IgD-negative memory B cell (primary cell): ENCODE data around the gene BCAR3. TPM values are rescaled to one million over a fixed set of nuclear protein-coding genes. Genes with fewer than 3 reads are reported as not detected.

Source experiments
- H3K27ac Mint-ChIP-seq, 3 donors: one replicate each; pipeline ENCODE4 v1.8.0; 2020 to 2022; ENCODE audit warnings: mild to moderate bottlenecking in 3 of 3, mixed read lengths in 3 of 3, moderate library complexity in 1 of 3
- H3K27me3 Mint-ChIP-seq: one replicate; pipeline ENCODE4 v1.8.0; 2021; ENCODE audit warnings: mixed read lengths
- H3K36me3 Mint-ChIP-seq: one replicate; pipeline ENCODE4 v1.8.0; 2020; ENCODE audit warnings: mild to moderate bottlenecking, mixed read lengths
- H3K4me1 Mint-ChIP-seq, 3 donors: one replicate each; pipeline ENCODE4 v1.8.0; 2020 to 2022; ENCODE audit warnings: mixed read lengths in 3 of 3, mild to moderate bottlenecking in 1 of 3
- H3K4me3 Mint-ChIP-seq, 4 donors: one replicate each; pipeline ENCODE4 v1.8.0; 2020 to 2022; ENCODE audit warnings: mild to moderate bottlenecking in 4 of 4, mixed read lengths in 4 of 4, moderate library complexity in 3 of 4
- H3K9me3 Mint-ChIP-seq, 3 donors: one replicate each; pipeline ENCODE4 v1.8.0; 2020 to 2021; ENCODE audit warnings: mixed read lengths in 3 of 3, mild to moderate bottlenecking in 1 of 3
- polyA plus RNA-seq: library from polyadenylated mRNA; unstranded; fragments of 300-500 nt; fragmentation: Illumina TruSeq; gene quantifications from one replicate; pipeline ENCODE4 v1.2.3, GENCODE V29; 2021

BCAR3 gene
- 2.7 TPM for polyA plus RNA-seq

- Mint-ChIP-seq H3K27ac (peak within 1 kb of the TSS; percentile 12 to 92 (median 84)), H3K27me3 (no peaks in the 10 kb centered on the region), H3K4me3 (peak within 1 kb of the TSS; percentile 90 to 98 (median 97)), H3K4me1 (peaks cover 25 to 42% (median 35%) of the 10 kb centered on the region in 3 donors), H3K9me3 (no peaks in the 10 kb centered on the region), H3K36me3 (peaks cover 2% of the 10 kb centered on the region)
Observed at GRCh38 chr1:93681101-93681988, at the start of gene BCAR3. Gene BCAR3, minus strand, starts transcription at chr1:93681837. Its CDS starts 6,907 bp downstream, at chr1:93674930.

DNA sequence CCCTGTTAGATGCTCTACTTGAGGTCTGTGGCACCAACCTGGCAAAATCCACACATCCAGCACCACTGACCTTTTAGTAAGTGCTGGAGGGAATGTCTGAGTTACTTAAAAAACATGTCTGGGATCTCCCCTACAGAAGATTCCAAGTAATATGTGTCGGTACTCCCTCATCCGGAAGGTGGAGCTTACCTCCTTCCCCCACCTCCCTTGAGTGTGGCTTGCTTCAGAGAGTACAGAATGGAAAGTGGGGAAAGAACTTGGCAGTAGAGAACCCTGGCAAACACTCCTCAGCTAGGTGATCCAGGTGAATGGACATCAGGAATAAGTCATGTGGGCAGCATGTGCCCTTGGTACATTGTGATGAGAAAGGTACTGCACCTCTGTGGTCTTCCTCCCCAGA lies 49.0 kb upstream of the BCAR3 start:
- no peak overlapping the region for H3K27ac Mint-ChIP-seq
- no peaks in the 10 kb centered on the region for H3K36me3 Mint-ChIP-seq
- H3K9me3 Mint-ChIP-seq: no peaks in the 10 kb centered on the region
- H3K27me3 Mint-ChIP-seq: no peaks in the 10 kb centered on the region
- peaks cover 11 to 16% (median 14%) of the 10 kb centered on the region in 3 donors for H3K4me1 Mint-ChIP-seq
- no peak overlapping the region for H3K4me3 Mint-ChIP-seq

DNA sequence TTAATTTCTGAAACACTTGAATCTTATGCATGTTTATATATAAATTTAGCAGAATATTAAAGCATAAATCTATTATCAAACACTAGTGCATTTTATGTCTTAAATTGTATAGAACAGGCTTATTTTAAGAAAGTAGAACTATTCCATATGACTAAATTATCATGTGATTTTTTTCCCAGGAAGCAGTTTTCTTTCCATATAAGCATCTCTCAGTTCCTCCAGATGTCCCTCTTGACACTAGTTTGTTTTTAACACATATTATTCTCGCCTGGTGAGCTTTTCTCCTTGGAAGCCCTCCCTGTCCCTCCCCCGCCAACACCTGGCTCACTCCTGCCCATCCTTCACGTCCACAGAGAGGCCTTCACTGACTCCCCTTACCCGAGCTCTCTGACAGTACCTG lies 48.3 kb upstream of the BCAR3 start:
- H3K9me3 Mint-ChIP-seq: no peaks in the 10 kb centered on the region
- no peak overlapping the region for H3K4me3 Mint-ChIP-seq
- no peaks in the 10 kb centered on the region for H3K36me3 Mint-ChIP-seq
- H3K27me3 Mint-ChIP-seq: no peaks in the 10 kb centered on the region
- peaks cover 11 to 16% (median 14%) of the 10 kb centered on the region in 3 donors for H3K4me1 Mint-ChIP-seq
- H3K27ac Mint-ChIP-seq: no peak overlapping the region

DNA sequence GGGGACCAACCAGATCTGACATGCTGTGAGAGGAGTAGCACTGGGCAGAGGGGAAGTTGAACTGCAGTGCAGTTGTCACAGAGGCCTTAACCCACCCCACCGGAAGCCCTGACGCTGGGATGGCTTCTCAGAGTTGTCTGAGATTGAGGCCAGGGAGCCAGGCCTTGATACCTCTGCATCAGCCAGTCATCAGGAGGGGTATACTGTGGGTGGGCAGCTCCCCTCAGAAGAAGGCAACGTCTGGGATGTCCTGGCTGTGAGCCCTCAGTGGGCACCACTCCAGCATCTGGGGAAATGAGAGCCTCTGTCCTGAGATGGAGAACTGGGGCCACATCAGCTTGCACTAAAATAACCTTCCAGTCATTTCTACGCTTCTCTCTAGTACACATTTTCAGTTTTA lies 47.9 kb upstream of the BCAR3 start:
- no peaks in the 10 kb centered on the region for H3K9me3 Mint-ChIP-seq
- no peaks in the 10 kb centered on the region for H3K27me3 Mint-ChIP-seq
- no peaks in the 10 kb centered on the region for H3K36me3 Mint-ChIP-seq
- peak overlapping the region in 1 of 4 donors; percentile 67 for H3K4me3 Mint-ChIP-seq
- peaks cover 11 to 16% (median 14%) of the 10 kb centered on the region in 3 donors for H3K4me1 Mint-ChIP-seq
- H3K27ac Mint-ChIP-seq: peak overlapping the region in 1 of 3 donors; percentile 26

GRCh38 chr1:93728480-93729131 lies 47.0 kb upstream of the BCAR3 start:
- Mint-ChIP-seq H3K36me3 (no peaks in the 10 kb centered on the region), H3K27me3 (no peaks in the 10 kb centered on the region), H3K27ac (no peak overlapping the region), H3K4me3 (no peak overlapping the region), H3K4me1 (peaks cover 11 to 16% (median 14%) of the 10 kb centered on the region in 3 donors), H3K9me3 (no peaks in the 10 kb centered on the region)

- peaks cover 0 to 4% (median 0%) of the 10 kb centered on the region in 3 donors for H3K4me1 Mint-ChIP-seq
- H3K27ac Mint-ChIP-seq: no peak overlapping the region
- H3K36me3 Mint-ChIP-seq: no peaks in the 10 kb centered on the region
- H3K27me3 Mint-ChIP-seq: no peaks in the 10 kb centered on the region
- no peak overlapping the region for H3K4me3 Mint-ChIP-seq
- no peaks in the 10 kb centered on the region for H3K9me3 Mint-ChIP-seq
Observed at GRCh38 chr1:93723733-93724270, 42.2 kb upstream of the BCAR3 start.

DNA sequence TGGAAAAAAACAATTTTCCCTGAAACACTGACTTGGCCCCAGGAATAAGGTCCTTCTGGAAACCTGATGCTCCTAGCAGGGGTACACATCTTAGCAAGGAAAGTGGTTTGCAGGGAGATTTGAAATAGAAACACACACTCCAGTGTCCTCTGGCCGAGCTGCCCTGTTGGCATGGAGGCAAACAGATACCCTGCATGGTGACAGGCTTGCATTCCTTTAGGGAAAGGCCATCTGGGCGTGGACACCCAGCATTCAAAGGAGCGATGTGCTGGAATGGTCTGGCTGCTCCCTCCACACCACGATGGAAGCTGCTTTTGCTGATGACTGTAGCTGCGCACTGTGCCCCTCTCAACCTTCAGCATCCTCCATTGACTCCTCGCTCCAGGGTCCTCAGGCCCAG lies 41.5 kb upstream of the BCAR3 start:
- no peak overlapping the region for H3K4me3 Mint-ChIP-seq
- H3K9me3 Mint-ChIP-seq: no peaks in the 10 kb centered on the region
- no peaks in the 10 kb centered on the region for H3K36me3 Mint-ChIP-seq
- H3K27me3 Mint-ChIP-seq: no peaks in the 10 kb centered on the region
- H3K27ac Mint-ChIP-seq: no peak overlapping the region
- H3K4me1 Mint-ChIP-seq: no peaks in the 10 kb centered on the region

- Mint-ChIP-seq H3K9me3 (no peaks in the 10 kb centered on the region), H3K27ac (no peak overlapping the region), H3K27me3 (no peaks in the 10 kb centered on the region), H3K36me3 (no peaks in the 10 kb centered on the region), H3K4me3 (no peak overlapping the region), H3K4me1 (no peaks in the 10 kb centered on the region)
Observed at GRCh38 chr1:93722081-93723031, 40.7 kb upstream of the BCAR3 start.

DNA sequence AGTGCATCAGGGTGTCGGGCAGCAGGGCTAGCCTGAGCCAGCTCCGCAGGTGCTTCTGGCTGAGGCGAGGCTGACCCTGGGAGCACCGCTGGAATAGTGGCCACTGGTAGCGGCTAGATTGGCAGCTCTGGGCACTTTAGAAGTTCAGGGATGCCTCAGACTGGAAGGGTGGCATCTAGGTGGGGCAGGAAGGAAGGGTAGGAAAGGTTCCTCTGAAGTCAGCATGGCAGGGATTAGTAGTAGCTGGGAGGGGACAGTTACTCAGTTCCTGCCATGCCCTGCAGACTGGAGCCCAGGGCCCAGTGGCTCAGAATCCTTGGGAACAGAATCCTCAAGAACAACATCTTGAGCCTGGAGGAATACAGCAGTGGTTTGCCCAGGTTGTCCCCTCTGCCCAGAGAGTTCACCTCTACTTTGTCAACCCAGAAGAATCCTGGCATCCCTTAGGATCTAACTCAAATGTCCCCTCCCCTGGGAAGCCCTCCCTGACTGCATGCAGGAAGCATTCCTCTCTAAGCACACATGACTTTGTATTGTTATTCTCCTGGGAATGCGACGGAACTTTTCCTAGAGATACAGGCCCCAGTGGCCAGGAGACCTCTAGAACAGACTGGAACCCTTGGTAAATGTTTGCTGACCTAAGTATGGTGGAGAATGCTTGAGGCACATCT lies 39.5 kb upstream of the BCAR3 start:
- no peak overlapping the region for H3K27ac Mint-ChIP-seq
- H3K4me1 Mint-ChIP-seq: peaks cover 2 to 5% (median 3%) of the 10 kb centered on the region in 3 donors
- H3K9me3 Mint-ChIP-seq: no peaks in the 10 kb centered on the region
- H3K4me3 Mint-ChIP-seq: no peak overlapping the region
- no peaks in the 10 kb centered on the region for H3K36me3 Mint-ChIP-seq
- H3K27me3 Mint-ChIP-seq: no peaks in the 10 kb centered on the region

DNA sequence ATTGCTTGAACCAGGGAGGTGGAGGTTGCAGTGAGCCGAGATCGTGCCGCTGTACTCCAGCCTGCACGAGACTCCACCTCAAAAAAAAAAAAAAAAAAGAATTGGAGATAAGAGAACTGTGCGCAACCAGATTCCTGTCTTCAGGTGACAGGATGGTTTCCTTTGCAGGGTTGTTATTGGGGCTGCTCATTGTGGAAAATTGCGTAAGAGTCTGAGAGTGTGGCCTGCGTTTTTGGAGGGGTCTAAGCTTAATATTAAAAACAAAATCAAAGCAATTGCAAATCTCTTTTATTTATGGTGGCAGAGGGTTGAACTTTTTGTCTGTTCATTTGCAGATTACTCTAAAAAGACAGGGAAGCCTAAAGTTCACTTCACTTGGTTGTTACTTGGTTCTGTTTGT lies 36.0 kb upstream of the BCAR3 start:
- no peak overlapping the region for H3K4me3 Mint-ChIP-seq
- peaks cover 19 to 22% (median 22%) of the 10 kb centered on the region in 3 donors for H3K4me1 Mint-ChIP-seq

GRCh38 chr1:93716941-93717368 lies 35.3 kb upstream of the BCAR3 start:
- Mint-ChIP-seq H3K9me3 (no peaks in the 10 kb centered on the region), H3K4me1 (peaks cover 23 to 26% (median 24%) of the 10 kb centered on the region in 3 donors), H3K36me3 (no peaks in the 10 kb centered on the region), H3K27ac (no peak overlapping the region), H3K4me3 (no peak overlapping the region), H3K27me3 (no peaks in the 10 kb centered on the region)

More for the DNA sequence above, 36.0 kb upstream of the BCAR3 start:
- Mint-ChIP-seq H3K9me3 (no peaks in the 10 kb centered on the region), H3K36me3 (no peaks in the 10 kb centered on the region), H3K27ac (no peak overlapping the region), H3K27me3 (no peaks in the 10 kb centered on the region)

DNA sequence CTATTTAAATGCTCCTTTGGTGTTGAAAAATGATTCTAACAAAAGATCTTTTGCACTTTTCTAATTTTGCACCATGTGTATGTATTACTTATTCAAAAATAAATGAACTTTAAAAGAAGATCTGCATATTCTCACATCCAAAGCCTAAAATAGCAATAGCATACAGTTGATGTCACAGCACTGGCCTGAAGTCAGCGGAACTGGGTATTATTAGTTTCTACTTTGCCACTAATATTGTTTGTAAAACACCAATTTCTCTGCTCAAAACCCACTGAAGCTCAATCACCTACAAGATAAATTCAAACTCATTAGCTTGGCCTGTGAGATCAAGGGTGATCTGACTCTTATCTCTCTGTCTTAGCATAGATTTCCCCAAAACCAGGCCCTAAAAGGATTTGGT lies 34.5 kb upstream of the BCAR3 start:
- Mint-ChIP-seq H3K4me3 (peak overlapping the region in 1 of 4 donors; percentile 25), H3K27me3 (no peaks in the 10 kb centered on the region), H3K9me3 (no peaks in the 10 kb centered on the region), H3K36me3 (no peaks in the 10 kb centered on the region), H3K4me1 (peaks cover 23 to 26% (median 24%) of the 10 kb centered on the region in 3 donors), H3K27ac (no peak overlapping the region)

DNA sequence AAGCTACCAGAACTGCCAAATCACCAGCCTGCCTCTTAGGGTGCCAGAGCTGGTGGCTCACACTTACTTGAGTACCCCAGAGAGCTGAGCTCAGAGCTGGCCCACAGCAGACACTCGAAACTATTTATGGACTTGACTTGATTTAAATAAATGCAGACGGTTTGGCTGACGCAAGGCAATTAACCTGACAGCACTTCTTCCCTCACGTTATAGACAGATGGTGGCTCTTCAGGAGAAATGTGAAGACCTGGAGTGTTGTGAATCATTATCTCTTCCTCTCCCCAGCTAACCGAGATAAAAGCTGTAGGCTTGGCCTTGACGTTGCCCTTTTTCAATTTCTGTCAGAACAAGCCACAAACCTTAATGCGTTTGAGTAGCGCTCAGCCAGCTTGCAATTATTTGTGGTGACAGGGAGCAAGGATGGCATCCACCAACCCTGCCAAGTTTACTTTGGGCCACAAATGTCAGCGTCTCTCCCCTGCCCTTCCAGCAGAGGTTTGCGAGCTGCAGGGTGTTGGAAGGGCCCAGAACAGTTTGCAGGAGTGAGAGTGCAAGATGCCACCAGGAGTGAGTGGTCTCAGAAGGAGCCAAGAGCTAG lies 34.0 kb upstream of the BCAR3 start:
- Mint-ChIP-seq H3K27ac (no peak overlapping the region), H3K9me3 (no peaks in the 10 kb centered on the region), H3K36me3 (no peaks in the 10 kb centered on the region), H3K27me3 (no peaks in the 10 kb centered on the region), H3K4me1 (peaks cover 23 to 26% (median 24%) of the 10 kb centered on the region in 3 donors), H3K4me3 (peak overlapping the region in 1 of 4 donors; percentile 29)

DNA sequence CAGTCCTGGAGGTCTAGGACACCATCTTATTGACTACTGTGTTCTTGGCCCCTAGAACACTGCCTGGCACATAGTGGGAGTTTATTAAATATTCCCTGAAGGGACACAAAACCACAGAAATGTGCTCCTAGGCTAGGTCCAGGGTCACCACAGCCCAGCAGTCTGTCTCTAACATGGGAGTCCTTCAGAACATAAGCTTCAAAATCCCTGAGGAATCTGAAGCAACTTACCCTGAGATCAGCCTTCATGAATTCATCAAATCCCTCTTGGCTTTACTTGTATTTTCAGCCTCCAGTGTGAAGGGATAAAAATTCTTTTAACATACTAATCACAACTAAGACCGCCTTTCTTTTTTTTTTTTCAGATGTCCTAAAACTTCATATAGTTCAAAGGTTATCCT lies 32.7 kb upstream of the BCAR3 start:
- H3K9me3 Mint-ChIP-seq: no peaks in the 10 kb centered on the region
- H3K4me1 Mint-ChIP-seq: peaks cover 24 to 29% (median 26%) of the 10 kb centered on the region in 3 donors
- no peak overlapping the region for H3K4me3 Mint-ChIP-seq
- H3K27ac Mint-ChIP-seq: no peak overlapping the region
- H3K27me3 Mint-ChIP-seq: no peaks in the 10 kb centered on the region
- no peaks in the 10 kb centered on the region for H3K36me3 Mint-ChIP-seq
